ENCODE data around the gene OGG1.

OGG1 gene

GRCh38 chr3:9795207-9795606, 45.5 kb downstream of the OGG1 start:
- Mint-ChIP-seq H3K27ac (peak overlapping the region; percentile 80 to 89 (median 83)), H3K4me3 (peak overlapping the region; percentile 77 to 92 (median 87)), H3K9me3 (no peaks in the 10 kb centered on the region), H3K4me1 (peaks cover 28% of the 10 kb centered on the region), H3K36me3 (ENCODE audit: low read depth) (peaks cover 39% of the 10 kb centered on the region), H3K27me3 (ENCODE audit: low read depth) (no peaks in the 10 kb centered on the region)
- TF ChIP-seq CTCF (IDR thresholded peaks at IDR 0.05; ENCODE audit: unreplicated experiment in 3 of 3): no peak

- Mint-ChIP-seq H3K4me3 (peak overlapping the region in 1 of 3 experiments; percentile 42), H3K27me3 (ENCODE audit: low read depth) (no peaks in the 10 kb centered on the region), H3K9me3 (no peaks in the 10 kb centered on the region), H3K4me1 (peaks cover 17% of the 10 kb centered on the region), H3K27ac (no peak overlapping the region), H3K36me3 (ENCODE audit: low read depth) (peaks cover 50% of the 10 kb centered on the region)
- TF ChIP-seq CTCF (IDR thresholded peaks at IDR 0.05; ENCODE audit: unreplicated experiment in 3 of 3): no peak
Measured at GRCh38 chr3:9797196-9797945, 47.6 kb downstream of the OGG1 start.

GRCh38 chr3:9800529-9800928, 50.8 kb downstream of the OGG1 start:
- Mint-ChIP-seq H3K4me3 (no peak overlapping the region), H3K27ac (no peak overlapping the region), H3K4me1 (peaks cover under 1% of the 10 kb centered on the region), H3K36me3 (ENCODE audit: low read depth) (peaks cover 68% of the 10 kb centered on the region), H3K27me3 (ENCODE audit: low read depth) (no peaks in the 10 kb centered on the region), H3K9me3 (no peaks in the 10 kb centered on the region)
- TF ChIP-seq CTCF (IDR thresholded peaks at IDR 0.05; ENCODE audit: unreplicated experiment in 3 of 3): peak; percentile 8 to 24 (median 14)

GRCh38 chr3:9803494-9803893, 53.7 kb downstream of the OGG1 start:
- no peak overlapping the region for H3K27ac Mint-ChIP-seq

GRCh38 chr3:9804996-9805395, 55.2 kb downstream of the OGG1 start:
- Mint-ChIP-seq H3K9me3 (no peaks in the 10 kb centered on the region), H3K36me3 (ENCODE audit: low read depth) (peaks cover 45% of the 10 kb centered on the region), H3K4me1 (peaks cover 6% of the 10 kb centered on the region), H3K27ac (no peak overlapping the region), H3K4me3 (no peak overlapping the region), H3K27me3 (ENCODE audit: low read depth) (no peaks in the 10 kb centered on the region)
- no peak for TF ChIP-seq CTCF (IDR thresholded peaks at IDR 0.05; ENCODE audit: unreplicated experiment in 3 of 3)

More at GRCh38 chr3:9803494-9803893, 53.7 kb downstream of the OGG1 start:
- Mint-ChIP-seq H3K4me3 (no peak overlapping the region), H3K27me3 (ENCODE audit: low read depth) (no peaks in the 10 kb centered on the region), H3K4me1 (no peaks in the 10 kb centered on the region), H3K9me3 (no peaks in the 10 kb centered on the region), H3K36me3 (ENCODE audit: low read depth) (peaks cover 55% of the 10 kb centered on the region)
- no peak for TF ChIP-seq CTCF (IDR thresholded peaks at IDR 0.05; ENCODE audit: unreplicated experiment in 3 of 3)

- Mint-ChIP-seq H3K4me1 (peaks cover 14% of the 10 kb centered on the region), H3K36me3 (ENCODE audit: low read depth) (peaks cover 36% of the 10 kb centered on the region), H3K4me3 (no peak overlapping the region), H3K27me3 (ENCODE audit: low read depth) (no peaks in the 10 kb centered on the region), H3K9me3 (no peaks in the 10 kb centered on the region), H3K27ac (no peak overlapping the region)
- no peak for TF ChIP-seq CTCF (IDR thresholded peaks at IDR 0.05; ENCODE audit: unreplicated experiment in 3 of 3)
Measured at GRCh38 chr3:9806137-9806536, 56.4 kb downstream of the OGG1 start.

All from nephron (organoid).